ENCODE measurements around the gene THOP1. TPM values are rescaled to one million over a fixed set of nuclear protein-coding genes. Genes with fewer than 3 reads are reported as not detected.
A peak's percentile ranks its signal among the peaks of the same experiment; 100 is the strongest.

Gene THOP1
- total RNA-seq, 4 donors from 2014 or later = 31.6 to 55.0 (median 41.4) TPM

DNA sequence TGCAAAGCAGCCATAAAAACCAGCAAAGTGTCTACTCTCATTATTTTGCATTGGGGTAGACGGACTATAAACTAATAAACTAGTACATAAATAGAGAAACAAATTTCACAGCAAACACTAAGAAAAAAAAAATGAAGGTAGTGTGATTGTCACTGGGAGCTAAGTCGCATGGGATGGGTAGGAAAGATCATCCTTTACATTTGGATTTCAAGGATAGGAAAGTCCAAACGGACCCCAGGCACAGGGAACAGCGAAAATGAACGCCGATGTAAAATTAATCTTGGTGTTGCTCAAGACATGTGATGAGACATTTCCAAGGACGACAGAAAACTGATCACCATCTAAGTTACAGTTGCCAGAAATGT, 1.5 kb upstream of the THOP1 start:
- TF ChIP-seq EP300 (IDR thresholded peaks at IDR 0.05) (no peak), POLR2AphosphoS5 (IDR thresholded peaks at IDR 0.05) (no peak), POLR2A (IDR thresholded peaks at IDR 0.05) (no peak)
- TF ChIP-seq, protein P1, sequence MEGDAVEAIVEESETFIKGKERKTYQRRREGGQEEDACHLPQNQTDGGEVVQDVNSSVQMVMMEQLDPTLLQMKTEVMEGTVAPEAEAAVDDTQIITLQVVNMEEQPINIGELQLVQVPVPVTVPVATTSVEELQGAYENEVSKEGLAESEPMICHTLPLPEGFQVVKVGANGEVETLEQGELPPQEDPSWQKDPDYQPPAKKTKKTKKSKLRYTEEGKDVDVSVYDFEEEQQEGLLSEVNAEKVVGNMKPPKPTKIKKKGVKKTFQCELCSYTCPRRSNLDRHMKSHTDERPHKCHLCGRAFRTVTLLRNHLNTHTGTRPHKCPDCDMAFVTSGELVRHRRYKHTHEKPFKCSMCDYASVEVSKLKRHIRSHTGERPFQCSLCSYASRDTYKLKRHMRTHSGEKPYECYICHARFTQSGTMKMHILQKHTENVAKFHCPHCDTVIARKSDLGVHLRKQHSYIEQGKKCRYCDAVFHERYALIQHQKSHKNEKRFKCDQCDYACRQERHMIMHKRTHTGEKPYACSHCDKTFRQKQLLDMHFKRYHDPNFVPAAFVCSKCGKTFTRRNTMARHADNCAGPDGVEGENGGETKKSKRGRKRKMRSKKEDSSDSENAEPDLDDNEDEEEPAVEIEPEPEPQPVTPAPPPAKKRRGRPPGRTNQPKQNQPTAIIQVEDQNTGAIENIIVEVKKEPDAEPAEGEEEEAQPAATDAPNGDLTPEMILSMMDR (IDR thresholded peaks at IDR 0.05) = no peak
- DNase-seq (ENCODE audit: low spot score in 2 of 2) = no peak
- Histone ChIP-seq H3K9me3 (no peaks in the 10 kb centered on the region), H3K27ac (peak overlapping the region; percentile 82), H3K36me3 (peaks cover 5% of the 10 kb centered on the region), H3K27me3 (no peaks in the 10 kb centered on the region), H3K4me1 (peaks cover 63% of the 10 kb centered on the region), H3K4me3 (peak overlapping the region; percentile 84)
- 73% methylated on average over 7 of the region's 7 CpGs for WGBS

DNA sequence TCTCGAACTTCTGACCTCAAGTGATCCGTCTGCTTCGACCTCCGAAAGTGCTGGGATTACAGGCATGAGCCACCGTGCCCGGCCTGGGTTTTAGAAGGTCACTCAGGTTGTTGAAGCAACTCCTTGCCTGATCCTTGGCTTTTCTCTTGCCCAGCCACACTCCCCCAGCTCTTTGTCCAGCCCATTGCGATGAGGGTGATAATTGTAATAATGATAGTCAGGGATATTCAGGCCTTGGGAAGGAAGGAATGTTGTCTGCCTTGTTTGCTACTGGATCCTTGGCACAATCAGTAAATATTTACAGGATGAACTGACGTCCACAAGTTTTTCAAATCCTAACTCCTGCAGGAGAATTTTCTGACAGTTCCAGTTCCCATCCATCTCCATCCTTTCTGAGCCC, 1.8 kb downstream of the THOP1 start:
- WGBS = 89% methylated on average over 8 of the region's 8 CpGs
- no peak overlapping the region for H3K27ac ChIP-seq

GRCh38 chr19:2788237-2788636, 2.9 kb downstream of the THOP1 start:
- H3K36me3 ChIP-seq = peaks cover 15% of the 10 kb centered on the region
- H3K9me3 ChIP-seq = no peaks in the 10 kb centered on the region
- TF ChIP-seq POLR2AphosphoS5 (IDR thresholded peaks at IDR 0.05) (no peak), EP300 (IDR thresholded peaks at IDR 0.05) (no peak), POLR2A (IDR thresholded peaks at IDR 0.05) (no peak)
- TF ChIP-seq, protein P1 (IDR thresholded peaks at IDR 0.05) = no peak
- H3K4me3 ChIP-seq = no peak overlapping the region
- no peak for DNase-seq (ENCODE audit: low spot score in 2 of 2)
- H3K27me3 ChIP-seq = no peaks in the 10 kb centered on the region
- WGBS = 86% methylated on average over 5 of the region's 5 CpGs
- H3K4me1 ChIP-seq = peaks cover 35% of the 10 kb centered on the region
- H3K27ac ChIP-seq = no peak overlapping the region

More for the DNA sequence above, 1.8 kb downstream of the THOP1 start:
- H3K4me1 ChIP-seq = peaks cover 41% of the 10 kb centered on the region
- peaks cover 15% of the 10 kb centered on the region for H3K36me3 ChIP-seq
- DNase-seq (ENCODE audit: low spot score in 2 of 2) = no peak
- no peaks in the 10 kb centered on the region for H3K27me3 ChIP-seq
- TF ChIP-seq POLR2A (IDR thresholded peaks at IDR 0.05) (no peak), EP300 (IDR thresholded peaks at IDR 0.05) (no peak), POLR2AphosphoS5 (IDR thresholded peaks at IDR 0.05) (no peak)
- TF ChIP-seq, protein P1 (IDR thresholded peaks at IDR 0.05) = no peak
- no peaks in the 10 kb centered on the region for H3K9me3 ChIP-seq
- H3K4me3 ChIP-seq = no peak overlapping the region

DNA sequence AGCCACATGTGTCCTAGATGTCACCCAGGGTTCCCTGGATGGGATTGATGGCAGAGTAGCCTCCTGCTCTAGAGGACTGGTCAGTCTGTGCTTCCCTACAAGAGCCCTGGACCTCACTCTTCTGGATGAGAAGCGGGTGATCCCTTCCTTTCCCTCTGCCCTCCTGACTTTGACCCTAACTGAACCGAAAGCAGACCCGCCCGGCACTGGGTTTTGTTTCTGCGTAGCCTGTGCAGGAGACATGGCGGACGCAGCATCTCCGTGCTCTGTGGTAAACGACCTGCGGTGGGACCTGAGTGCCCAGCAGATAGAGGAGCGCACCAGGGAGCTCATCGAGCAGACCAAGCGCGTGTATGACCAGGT, 4.9 kb downstream of the THOP1 start:
- Histone ChIP-seq H3K36me3 (peaks cover 20% of the 10 kb centered on the region), H3K4me1 (peaks cover 17% of the 10 kb centered on the region), H3K4me3 (no peak overlapping the region), H3K27ac (no peak overlapping the region), H3K27me3 (no peaks in the 10 kb centered on the region), H3K9me3 (no peaks in the 10 kb centered on the region)
- 93% methylated on average over 13 of the region's 14 CpGs for WGBS
- TF ChIP-seq POLR2A (IDR thresholded peaks at IDR 0.05) (no peak), EP300 (IDR thresholded peaks at IDR 0.05) (no peak), POLR2AphosphoS5 (IDR thresholded peaks at IDR 0.05) (no peak)
- TF ChIP-seq, protein P1 (IDR thresholded peaks at IDR 0.05) = no peak
- no peak for DNase-seq (ENCODE audit: low spot score in 2 of 2)

GRCh38 chr19:2790557-2791271, 5.4 kb downstream of the THOP1 start:
- WGBS = 86% methylated on average over 22 of the region's 32 CpGs
- peaks cover 15% of the 10 kb centered on the region for H3K4me1 ChIP-seq
- peaks cover 24% of the 10 kb centered on the region for H3K36me3 ChIP-seq
- no peak for DNase-seq (ENCODE audit: low spot score in 2 of 2)
- TF ChIP-seq EP300 (IDR thresholded peaks at IDR 0.05) (no peak), POLR2AphosphoS5 (IDR thresholded peaks at IDR 0.05) (no peak), POLR2A (IDR thresholded peaks at IDR 0.05) (no peak)
- TF ChIP-seq, protein P1 (IDR thresholded peaks at IDR 0.05) = no peak
- no peak overlapping the region for H3K27ac ChIP-seq
- H3K9me3 ChIP-seq = no peaks in the 10 kb centered on the region
- no peak overlapping the region for H3K4me3 ChIP-seq
- H3K27me3 ChIP-seq = no peaks in the 10 kb centered on the region
